G401 (cell line): ENCODE data around the gene RERE. TPM values are rescaled to one million over a fixed set of nuclear protein-coding genes. Genes with fewer than 3 reads are reported as not detected.

ENCODE experiments used
- DNase-seq: peaks from one replicate; pipeline ENCODE4 v3.0.0-alpha.2; 2015; ENCODE audit warnings: low spot score
- in situ Hi-C: cut with HindIII; loops from 2 replicates; pipeline ENCODE4 v1.10.0; 2016; ENCODE audit warnings: low sequenced_read_pairs, mixed read lengths
- total RNA-seq: library from RNA; depleted of rRNA; stranded (reverse); fragments of >200 nt; shearing (Covaris generic); gene quantifications from 2 replicates; pipeline ENCODE4 v1.2.3, GENCODE V29; 2014

RERE gene
- total RNA-seq, 1 experiment from 2014 or later = 22.6 TPM

DNA sequence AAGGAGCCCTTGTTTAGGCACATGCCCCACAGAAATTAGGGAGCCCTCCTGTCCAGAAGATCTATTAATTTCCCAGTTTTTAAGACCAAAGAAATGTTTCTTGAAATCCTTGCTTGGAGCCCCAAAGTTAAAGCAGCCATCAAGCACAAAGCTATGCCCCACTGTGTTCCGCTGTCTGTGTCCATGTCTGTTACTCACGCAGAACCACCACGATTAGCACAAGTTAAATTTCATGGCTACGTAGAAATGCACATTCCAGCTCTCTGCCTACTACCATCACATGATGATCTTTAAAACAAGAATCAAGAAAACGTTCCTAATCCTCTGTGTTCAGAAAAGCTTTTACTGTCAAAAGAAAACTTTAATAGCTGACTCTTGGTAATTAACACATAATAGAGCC is 238.5 kb downstream of the RERE start:
- in situ Hi-C loops = no loop called here
- DNase-seq = no peak

DNA sequence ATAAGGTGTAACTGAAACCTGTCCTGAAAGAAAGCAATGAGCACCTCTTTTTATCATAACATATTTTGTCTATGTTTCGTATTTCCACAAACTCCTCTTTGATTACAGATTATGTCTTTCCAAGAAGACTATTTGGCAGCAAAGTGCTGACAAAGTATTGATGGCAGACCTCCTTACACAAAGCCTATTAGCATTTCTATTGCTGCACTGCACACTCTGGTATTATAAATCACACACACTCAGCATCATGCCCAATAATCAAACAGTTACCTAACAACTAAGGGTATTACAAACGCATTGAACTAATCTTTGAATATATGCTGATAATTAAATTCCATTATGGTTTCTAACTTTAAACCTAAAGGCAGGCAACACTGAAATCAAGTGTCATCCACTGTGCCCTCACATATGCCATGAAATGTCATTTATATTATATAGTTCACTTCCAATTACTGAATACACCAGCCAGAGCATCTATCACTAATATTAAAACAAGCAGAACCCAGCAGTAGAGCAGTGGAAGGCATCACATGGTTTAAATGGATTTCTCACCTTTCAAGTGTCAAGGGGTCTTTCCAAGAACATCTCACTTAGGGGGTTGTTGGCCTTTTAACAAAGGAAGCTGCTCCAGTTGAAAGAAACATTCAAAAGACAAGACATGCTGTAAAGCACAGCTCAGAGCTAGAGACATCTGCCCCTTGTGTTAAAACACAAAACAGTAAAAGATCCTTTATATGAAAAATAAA is 239.1 kb downstream of the RERE start:
- in situ Hi-C loops = no loop called here
- no peak for DNase-seq

DNA sequence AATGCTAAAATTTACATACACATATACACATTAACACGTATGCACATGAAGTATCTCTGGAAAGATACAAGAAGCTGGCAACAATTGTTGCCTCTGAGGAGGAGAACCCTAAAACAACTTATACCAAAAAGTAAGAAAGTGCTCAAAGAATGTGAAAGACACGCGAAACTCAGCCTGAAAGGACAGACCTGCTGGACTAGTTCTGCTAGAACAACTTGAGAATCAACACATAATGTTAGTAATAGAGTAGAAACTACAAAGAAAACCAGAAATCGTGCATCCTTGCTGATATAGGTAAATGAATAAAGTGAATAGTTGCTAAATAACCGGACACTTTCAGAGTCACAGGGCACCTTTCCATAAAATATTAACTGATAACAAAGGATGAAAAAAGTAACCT is 242.5 kb downstream of the RERE start:
- no peak for DNase-seq
- in situ Hi-C loops = no loop called here

DNA sequence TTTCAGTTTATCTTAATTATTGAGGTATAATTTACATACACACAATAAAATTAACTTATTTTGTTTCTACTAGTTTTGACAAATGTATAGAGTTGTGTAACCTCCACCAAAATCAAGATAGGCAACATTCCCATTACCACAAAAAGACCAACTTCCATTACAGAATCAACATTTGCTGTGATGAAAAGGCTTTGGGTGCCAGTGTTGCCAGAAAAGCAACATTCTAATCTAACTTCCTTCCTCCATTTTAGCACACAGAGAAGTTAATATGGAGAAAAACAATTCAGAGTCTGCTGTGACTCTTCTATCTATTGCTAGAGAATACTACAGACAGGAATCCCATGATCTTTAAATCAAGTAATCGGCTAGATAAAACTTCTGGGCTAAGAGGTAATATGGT is 245.3 kb downstream of the RERE start:
- in situ Hi-C loops = no loop called here
- no peak for DNase-seq

DNA sequence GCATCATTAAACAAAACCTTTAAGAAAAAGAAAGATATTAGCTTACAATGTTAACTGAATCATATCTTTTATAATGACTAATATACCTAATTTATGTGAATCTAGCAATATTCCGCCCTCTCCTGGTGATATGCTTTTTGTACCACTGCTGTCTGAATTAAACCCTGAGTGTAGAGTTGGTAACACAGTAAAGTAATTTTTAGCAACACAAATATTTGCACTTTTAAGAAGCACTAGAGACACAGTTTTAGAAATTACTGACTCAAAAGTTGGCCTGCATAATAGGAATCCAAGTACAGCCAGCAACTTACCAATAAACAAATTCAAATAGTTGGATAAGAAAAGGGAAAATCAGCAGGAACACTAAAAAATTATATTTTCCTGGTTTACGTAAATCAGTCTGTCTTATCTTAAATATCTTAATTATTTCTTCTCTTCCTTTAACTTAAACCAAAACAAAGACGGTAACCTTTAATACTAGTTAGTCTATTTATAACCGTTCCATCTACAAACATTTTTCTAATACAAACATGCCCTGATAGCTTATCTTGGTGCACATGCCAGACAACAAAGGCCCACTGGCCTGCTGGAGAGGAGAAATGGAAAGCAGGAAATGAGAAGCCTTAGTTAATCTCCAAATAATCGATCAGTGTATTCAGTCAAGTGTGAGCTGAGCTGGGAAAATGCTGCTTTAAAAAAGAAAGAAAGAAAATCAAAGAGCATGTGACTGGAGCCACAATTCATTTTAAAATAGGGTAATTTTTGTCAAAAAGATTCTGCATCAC is 246.0 kb downstream of the RERE start:
- in situ Hi-C loops = no loop called here
- no peak for DNase-seq

DNA sequence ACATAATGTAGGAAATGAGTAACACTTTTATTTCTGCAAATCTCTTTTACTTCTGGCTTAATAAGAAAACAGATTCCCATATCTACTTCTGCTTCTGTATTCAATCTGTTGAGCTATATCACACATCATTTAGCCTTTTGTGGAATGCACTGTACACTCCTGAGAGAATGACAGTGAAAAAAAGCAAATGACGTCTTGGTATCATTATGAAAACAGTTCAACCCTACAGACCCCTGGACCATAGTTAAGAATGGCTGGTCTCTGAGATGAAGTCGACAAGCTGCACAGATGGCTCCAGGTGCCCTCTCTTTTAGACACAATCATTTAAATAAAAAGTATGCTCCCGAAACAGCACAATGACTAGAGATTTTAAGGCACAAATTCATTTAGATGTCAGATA is 247.0 kb downstream of the RERE start:
- DNase-seq = no peak
- in situ Hi-C loops = no loop called here

DNA sequence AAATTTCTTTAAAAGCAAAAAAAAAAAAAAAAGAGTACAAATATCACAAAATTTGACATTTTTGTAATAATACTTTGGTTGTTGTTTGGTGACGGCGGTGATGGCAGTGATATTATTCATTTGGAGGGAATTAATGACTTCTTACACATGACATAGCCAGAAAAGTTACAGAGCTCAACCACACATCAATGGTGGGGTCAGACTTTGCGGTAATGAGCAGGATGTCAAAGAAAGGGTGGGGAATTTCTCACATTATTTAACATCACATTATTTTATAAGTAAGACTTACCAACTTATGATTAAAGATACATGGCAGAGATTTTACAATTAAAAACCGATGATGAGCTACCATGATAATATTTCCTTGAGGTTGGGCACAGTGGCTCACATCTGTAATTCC is 248.2 kb downstream of the RERE start:
- DNase-seq = no peak
- in situ Hi-C loops = no loop called here

DNA sequence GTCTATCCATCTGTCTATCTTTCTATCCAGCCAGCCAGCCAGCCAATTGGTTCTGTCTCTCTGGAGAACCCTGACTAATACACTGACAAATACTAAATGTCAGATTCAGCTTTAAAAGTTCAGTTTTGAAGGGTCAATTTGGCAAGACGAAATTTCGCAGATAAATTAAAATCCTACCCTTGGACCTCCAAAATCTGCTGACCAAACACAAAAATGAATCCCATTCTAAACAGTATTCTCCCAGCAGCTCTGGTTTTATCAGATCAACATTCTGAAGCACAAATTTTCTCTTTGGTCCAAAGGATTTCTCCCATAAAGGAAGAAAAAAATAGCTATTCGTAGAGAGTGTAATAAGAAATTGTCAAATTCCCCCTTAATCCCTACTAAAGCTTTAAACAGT is 248.6 kb downstream of the RERE start:
- in situ Hi-C loops = no loop called here

DNA sequence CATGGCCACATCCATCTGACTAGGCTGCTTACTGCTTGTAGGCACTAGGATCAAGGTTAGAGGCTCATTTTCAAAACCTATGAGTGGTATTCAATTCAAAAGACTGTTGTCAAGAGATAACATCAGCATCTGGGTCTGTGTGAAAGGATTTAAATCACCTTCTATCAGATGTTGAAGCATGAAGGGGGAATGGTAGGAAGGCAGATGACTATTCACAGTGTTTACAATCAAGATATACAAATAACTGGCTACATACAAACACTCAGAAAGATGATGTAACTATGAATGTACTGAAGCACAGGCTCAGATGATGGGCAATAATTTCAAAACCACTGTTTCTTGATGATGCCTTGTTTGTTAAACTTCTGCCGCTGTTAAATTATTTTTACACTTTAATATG is 250.3 kb downstream of the RERE start:
- DNase-seq = no peak
- in situ Hi-C loops = no loop called here

More for the DNA sequence above, 248.6 kb downstream of the RERE start:
- no peak for DNase-seq

DNA sequence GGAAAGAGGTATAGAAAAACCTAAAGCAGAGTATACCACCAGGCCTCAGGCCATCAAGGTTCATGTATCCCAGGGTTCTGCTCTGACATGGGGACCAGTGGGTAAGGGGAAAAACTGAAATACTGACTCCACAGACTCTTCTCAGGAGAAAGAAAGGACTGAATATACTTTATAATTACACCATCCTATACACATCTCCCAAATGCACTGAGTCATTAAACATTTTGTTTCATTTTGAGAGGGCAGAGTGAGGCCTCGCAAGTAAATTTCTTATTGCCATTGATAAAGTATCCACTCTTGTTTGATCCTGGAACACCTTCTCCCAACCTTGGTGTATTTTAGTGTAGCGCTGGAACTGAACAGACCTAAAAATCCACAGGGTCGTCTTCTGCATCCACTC is 251.6 kb downstream of the RERE start:
- DNase-seq = no peak
- in situ Hi-C loops = no loop called here

DNA sequence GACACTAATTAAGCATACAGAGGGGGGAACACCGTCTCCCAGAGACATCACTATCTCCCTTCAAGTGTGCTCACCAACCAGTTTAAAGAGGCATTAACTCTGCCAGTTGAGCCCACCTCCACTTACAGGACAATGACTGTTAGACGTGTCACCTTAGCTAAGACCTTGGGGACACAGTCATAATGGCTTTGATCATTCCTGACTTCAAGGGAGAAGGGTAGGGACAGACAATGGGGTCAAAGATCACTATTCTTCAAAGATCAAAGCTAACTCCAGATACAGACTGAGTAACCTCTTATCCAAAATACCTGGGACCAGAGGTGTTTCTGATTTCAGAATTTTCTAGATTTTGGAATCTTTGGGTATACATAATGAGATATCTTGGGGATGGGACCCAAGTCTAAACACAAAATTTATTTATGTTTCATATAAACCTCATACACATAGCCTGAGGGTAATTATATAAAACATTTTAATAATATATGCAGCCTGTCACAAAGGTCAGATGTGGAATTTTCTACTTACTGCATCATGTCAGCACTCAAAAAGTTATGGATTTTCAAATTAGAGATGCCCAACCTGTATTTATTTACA is 253.4 kb downstream of the RERE start:
- in situ Hi-C loops = no loop called here
- DNase-seq = no peak

DNA sequence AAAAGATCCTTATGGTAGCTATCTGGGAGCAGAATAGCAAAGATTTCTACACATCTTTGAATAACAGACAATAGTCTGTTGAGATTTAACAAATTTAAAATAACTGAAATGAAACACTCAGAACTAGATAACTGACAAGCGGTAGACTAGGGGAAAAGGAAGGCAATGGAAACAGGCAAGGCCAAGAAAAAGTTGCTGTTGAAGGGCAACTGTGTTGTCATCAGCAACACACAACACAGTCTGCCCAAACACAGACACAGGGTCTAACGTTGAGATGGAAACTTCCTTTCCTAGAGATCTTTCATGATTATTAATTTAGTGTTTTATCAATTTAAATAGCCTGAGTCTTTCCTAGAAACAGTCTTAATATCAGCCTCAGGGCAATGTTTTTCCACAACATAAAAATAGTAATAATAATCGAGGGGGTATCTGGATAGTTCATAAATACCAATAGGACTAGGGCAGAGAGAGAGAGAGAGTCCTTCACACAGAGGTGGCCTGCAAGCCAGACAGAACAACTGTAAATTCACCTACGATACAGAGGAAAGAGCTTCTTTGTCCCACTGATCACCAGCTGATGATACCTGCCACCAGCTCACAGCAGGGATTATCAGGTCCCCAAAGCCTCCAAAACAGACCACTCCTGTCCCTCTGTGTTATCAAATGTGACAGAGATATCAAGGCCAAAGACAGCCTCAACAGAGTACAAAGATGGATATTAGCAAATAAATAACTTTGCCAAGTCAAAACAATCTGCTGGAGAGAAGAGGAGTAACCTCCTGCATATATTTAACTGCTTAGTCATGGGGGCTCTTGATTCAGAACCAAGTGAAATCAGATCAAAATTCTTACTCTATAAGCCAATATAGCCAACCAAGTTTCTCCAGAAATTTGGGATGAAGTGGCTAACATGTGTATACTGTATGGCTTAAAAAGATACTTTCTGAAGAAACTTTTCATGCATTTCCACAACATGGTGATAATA is 254.3 kb downstream of the RERE start:
- in situ Hi-C loops = no loop called here
- DNase-seq = no peak

DNA sequence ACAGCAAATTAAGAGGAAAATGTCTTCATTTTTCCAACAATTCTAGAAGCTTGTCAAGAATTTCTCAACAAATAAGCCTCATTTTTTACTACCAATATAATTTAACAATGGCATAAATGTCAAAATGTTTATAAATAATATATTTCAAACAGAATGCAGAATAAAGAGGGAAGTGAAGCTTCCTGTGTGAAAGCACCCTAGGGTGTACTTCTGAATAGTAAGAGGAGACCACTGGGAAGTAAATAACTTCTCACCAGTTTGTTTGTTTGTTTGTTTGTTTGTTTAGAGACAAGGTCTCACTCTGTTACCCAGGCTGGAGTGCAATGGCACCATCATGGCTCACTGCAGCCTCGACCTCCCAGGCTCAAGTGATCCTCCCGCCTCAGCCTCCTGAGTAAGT is 255.2 kb downstream of the RERE start:
- in situ Hi-C loops = no loop called here
- DNase-seq = no peak

DNA sequence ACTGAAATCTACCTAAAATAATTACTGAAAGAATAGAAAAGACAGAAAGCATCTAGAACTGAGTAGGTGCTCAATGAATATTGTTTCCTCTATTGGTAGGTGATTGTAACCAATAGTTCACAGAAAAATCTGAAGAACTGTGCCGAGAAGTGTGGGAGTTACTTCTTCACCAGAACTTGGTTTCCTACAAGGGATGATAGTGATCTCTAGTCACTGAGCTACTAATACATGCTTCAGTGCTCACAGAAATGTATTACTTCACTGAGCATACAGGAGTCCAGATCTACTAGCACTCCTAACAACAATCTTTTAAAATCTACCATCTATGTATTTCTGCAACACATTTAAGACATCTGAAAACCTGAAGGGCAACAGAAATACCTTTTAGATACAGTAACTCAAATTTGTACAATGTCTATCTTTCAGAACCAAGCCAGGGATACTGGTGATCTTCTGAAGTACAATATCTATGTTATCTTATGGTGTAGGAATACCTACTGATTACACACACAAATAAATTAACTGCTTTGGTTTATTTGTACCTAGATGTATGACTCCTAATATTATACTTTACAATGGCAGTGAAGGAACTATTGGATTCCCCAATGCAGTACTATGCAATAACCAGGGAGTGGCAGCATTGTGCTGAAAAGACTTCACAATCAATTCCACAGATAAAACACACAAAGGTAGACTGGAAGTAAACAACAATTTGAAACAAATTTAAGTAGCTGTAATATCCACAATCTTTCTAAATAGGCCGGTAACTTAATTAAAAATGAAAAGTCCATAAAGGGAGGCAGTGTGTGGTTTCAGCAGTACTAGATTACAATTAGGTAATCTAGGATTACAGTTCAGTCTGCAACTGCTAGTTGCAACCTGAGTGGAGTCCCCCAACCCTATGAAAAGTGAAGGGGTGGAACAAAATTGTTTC is 256.6 kb downstream of the RERE start:
- in situ Hi-C loops = no loop called here
- DNase-seq = peak; percentile 79

DNA sequence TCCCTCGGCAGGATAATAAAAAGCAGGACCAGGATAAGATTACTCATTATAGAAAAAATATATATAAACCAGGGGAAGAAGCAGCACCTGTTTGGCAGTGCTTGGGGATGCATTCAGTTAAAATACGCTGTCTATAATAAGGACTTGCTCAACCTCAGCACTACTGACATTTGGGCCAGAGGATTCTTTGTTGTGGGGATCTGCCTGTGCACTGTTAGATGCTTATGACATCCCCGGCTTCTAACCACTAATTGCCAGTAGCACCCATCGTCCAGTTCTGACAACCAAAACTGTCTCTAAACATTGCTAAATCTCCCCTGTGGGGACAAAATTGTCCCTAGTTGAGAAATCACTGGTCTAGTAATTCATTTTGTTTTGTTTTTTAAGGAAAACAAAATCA is 257.4 kb downstream of the RERE start:
- in situ Hi-C loops = no loop called here

DNA sequence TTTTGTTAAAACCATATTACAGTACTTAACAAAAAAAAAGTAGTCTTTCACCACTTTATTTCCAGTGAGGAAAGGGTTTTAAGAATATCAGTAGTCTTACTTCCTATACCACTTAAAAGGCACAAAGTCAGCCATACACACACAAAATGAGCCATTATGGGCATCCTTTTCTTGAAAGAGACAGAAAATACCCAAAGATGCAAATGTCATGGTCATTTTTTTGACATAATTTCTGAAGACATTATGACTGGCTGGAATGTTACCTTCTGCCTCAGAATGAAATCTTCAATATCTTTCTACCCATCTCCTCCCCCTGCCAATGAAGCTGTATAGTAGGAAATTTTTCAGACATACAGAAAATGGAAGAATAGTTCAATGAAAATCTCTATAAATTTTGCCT is 261.9 kb downstream of the RERE start:
- no peak for DNase-seq
- in situ Hi-C loops = no loop called here

More for the DNA sequence above, 257.4 kb downstream of the RERE start:
- no peak for DNase-seq

DNA sequence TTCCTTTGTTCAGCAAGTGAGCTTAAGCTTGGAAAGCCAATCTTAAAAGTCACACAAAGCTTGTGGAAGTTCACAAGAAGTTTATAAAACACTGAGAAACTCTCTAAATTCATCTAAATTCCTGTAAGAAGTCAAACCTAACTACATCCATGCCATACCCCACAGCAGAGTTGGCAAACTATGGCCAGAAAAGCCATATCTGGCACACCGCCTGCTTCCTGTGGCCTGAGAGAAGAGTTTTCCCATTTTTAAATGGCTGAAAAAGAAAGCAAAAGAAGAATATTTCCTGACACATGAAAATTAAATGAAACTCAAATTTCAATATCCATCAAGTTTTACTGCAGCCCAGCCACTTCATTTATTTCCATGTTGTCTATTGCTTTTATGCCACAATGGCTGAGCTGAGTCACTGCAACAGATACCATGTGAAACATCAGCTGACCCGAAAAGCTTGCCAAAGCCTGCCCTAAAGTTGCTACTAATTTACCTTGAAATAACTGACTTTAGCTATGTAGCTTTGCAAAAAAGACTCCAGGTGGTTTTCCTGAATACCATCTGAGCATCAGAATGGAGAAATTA is 262.4 kb downstream of the RERE start:
- in situ Hi-C loops = no loop called here
- no peak for DNase-seq

DNA sequence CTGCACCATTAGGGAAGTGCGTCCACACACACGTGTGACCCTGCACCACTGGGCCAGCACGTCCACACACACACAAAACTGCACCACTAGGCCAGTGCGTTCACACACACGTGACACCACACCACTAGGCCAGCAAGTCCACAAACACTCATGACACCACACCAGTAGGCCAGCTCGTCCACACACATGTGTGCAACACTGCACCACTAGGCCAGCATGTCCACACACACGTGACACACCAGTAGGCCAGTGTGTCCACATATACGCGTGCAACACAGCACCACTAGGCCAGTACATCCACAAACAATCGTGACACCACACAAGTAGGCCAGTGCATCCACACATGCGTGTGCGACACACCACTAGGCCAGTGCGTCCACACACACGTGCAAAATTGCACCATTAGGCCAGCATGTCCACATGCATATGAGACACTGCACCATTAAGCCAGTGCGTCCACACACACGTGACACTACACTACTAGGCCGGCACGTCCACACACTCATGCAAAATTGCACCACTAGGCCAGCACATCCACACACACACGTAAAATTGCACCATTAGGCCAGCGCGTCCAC is 264.5 kb downstream of the RERE start:
- DNase-seq = no peak
- in situ Hi-C loops = no loop called here
